Measurements from ENCODE around the gene IER5L. TPM values are rescaled to one million over a fixed set of nuclear protein-coding genes. Genes with fewer than 3 reads are reported as not detected.

The IER5L gene
- total and polyA plus RNA-seq, 12 donors, result 0.46 to 168 (median 18.6) TPM

DNA sequence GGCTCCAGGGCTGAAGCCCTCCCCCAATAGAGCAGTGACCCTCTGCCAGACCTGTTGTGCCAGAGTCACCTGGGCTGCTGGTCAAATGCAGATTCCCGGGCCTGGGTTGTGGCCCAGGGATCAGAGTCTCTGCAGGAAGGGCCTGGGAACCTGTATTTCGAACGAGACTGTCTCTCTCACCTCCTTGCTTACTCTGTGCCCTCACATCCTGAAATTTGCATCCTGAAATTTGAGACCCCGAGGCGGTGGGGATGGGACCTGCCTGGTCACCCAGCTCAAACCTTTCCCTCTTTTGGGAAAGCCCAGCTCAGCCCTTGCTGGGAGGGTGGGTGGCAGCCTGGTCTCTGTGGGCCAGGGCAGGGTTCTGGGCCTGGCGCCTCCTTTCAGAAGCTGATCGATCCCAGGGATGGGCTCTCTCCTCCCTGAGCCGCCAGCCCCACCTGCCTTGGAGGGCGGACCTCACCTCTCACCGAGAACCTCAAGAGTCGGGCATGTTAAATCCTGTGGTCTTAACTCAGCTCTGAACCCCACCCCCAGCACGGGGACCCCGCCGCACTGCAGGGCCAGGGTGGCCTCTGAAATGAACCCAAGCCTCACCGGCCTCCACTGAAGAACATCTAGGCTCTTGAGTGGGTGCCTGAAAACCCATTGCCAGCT lies 44.0 kb upstream of the IER5L start:
- H3K36me3 ChIP-seq (replicated peaks in 1 of 2), result no peaks in the 10 kb centered on the region
- H3K27ac ChIP-seq, result no peak overlapping the region
- TF ChIP-seq, protein P1, sequence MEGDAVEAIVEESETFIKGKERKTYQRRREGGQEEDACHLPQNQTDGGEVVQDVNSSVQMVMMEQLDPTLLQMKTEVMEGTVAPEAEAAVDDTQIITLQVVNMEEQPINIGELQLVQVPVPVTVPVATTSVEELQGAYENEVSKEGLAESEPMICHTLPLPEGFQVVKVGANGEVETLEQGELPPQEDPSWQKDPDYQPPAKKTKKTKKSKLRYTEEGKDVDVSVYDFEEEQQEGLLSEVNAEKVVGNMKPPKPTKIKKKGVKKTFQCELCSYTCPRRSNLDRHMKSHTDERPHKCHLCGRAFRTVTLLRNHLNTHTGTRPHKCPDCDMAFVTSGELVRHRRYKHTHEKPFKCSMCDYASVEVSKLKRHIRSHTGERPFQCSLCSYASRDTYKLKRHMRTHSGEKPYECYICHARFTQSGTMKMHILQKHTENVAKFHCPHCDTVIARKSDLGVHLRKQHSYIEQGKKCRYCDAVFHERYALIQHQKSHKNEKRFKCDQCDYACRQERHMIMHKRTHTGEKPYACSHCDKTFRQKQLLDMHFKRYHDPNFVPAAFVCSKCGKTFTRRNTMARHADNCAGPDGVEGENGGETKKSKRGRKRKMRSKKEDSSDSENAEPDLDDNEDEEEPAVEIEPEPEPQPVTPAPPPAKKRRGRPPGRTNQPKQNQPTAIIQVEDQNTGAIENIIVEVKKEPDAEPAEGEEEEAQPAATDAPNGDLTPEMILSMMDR (IDR thresholded peaks at IDR 0.05), result no peak
- no peak for TF ChIP-seq POLR2A (IDR thresholded peaks at IDR 0.05)
- no peak for DNase-seq
- H3K4me1 ChIP-seq (replicated peaks in 1 of 2), result peaks cover 4 to 5% of the 10 kb centered on the region in 2 donors
- no peaks in the 10 kb centered on the region for H3K27me3 ChIP-seq
- 78 to 88% (median 87%) methylated on average over 5 to 15 of the region's 15 CpGs for WGBS, 4 donors
- no peak overlapping the region for H3K4me3 ChIP-seq
- intact Hi-C loops (cut with DNase I), result loop anchor here in 1 of 2 donors (10.0 kb wide), 1 partner anchor 63 kb away; no protein-coding TSS in a partner anchor
- no peaks in the 10 kb centered on the region for H3K9me3 ChIP-seq (replicated peaks in 1 of 3)

DNA sequence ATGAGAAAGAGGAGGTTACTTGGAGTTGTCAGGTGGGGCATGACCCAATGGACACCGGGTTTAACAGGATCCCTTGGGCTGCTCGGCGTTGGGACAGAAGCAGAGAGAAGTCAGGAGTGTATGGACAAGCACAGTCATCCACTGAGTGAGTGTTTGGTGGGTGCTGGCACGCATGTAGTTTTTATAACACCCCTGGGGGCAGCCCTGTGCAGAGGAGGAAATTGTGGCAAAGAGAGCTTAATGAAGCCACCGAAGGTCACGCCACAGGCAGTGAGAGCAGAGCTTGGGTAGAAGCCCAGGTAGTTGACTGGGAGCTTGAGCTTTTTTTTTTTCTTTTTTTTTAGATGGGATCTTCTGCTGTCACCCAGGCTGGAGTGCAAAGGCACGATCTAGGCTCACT lies 43.2 kb upstream of the IER5L start:
- H3K27me3 ChIP-seq, result no peaks in the 10 kb centered on the region
- 61 to 83% (median 71%) methylated on average over 7 of the region's 7 CpGs for WGBS, 4 donors
- intact Hi-C loops (cut with DNase I), result loop anchor here in 1 of 2 donors (10.0 kb wide), 1 partner anchor 64 kb away; no protein-coding TSS in a partner anchor
- no peaks in the 10 kb centered on the region for H3K9me3 ChIP-seq (replicated peaks in 1 of 3)
- no peak overlapping the region for H3K4me3 ChIP-seq
- no peak for TF ChIP-seq POLR2A (IDR thresholded peaks at IDR 0.05)
- TF ChIP-seq, protein P1 (IDR thresholded peaks at IDR 0.05), result no peak
- H3K4me1 ChIP-seq (replicated peaks in 1 of 2), result peaks cover 4 to 5% of the 10 kb centered on the region in 2 donors
- DNase-seq, result peak in 4 of 7 donors; percentile 47 to 57 (median 54)
- no peak overlapping the region for H3K27ac ChIP-seq
- no peaks in the 10 kb centered on the region for H3K36me3 ChIP-seq (replicated peaks in 1 of 2)

DNA sequence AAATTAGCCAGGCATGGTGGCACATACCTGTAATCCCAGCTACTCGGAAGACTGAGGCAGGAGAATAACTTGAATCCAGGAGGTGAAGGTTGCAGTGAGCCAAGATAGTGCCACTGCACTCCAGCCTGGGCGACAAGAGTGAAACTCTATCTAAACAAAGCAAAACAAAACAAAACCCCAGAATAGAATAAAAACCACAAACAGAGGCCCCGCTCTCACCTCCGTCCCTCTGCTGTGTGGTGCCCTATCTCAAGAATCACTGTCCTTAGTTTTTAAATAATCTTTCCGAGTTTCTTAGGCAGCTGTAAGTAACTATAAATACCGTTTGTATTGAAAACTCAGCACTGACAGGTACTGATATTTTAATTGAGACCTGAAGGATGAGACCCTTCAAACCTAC lies 42.7 kb upstream of the IER5L start:
- no peak for DNase-seq
- Histone ChIP-seq H3K9me3 (replicated peaks in 1 of 3) (no peaks in the 10 kb centered on the region), H3K4me3 (no peak overlapping the region), H3K36me3 (replicated peaks in 1 of 2) (no peaks in the 10 kb centered on the region), H3K4me1 (replicated peaks in 1 of 2) (peaks cover 4 to 5% of the 10 kb centered on the region in 2 donors), H3K27me3 (no peaks in the 10 kb centered on the region), H3K27ac (no peak overlapping the region)
- intact Hi-C loops (cut with DNase I), result loop anchor here in 1 of 2 donors (10.0 kb wide), 1 partner anchor 64 kb away; no protein-coding TSS in a partner anchor
- TF ChIP-seq, protein P1 (IDR thresholded peaks at IDR 0.05), result no peak
- TF ChIP-seq POLR2A (IDR thresholded peaks at IDR 0.05), result no peak
- 85 to 95% (median 86%) methylated on average over 6 of the region's 6 CpGs for WGBS, 4 donors

DNA sequence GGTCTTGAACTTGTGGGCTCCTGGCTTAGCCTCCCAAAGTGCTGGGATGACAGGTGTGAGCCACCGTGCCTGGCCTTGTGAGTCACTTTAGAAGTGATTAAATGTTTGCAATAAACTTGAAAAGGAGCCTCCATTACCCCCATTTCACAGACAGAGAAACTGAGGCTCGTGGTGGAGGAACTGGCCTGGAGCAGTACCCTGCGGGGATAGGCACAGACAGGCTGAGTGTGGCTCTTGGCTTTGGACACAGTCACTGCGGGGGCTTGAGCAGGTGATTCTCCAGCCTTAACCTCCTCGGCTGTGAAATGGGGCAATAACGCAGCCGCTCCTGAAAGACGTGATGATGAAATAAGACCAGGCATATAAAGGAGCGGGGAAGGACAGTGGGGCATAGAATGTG lies 40.9 kb upstream of the IER5L start:
- no peak for TF ChIP-seq POLR2A (IDR thresholded peaks at IDR 0.05)
- TF ChIP-seq, protein P1 (IDR thresholded peaks at IDR 0.05), result no peak
- no peaks in the 10 kb centered on the region for H3K27me3 ChIP-seq
- H3K4me1 ChIP-seq (replicated peaks in 1 of 2), result peaks cover 4 to 5% of the 10 kb centered on the region in 2 donors
- no peak overlapping the region for H3K4me3 ChIP-seq
- H3K27ac ChIP-seq, result no peak overlapping the region
- 76 to 80% (median 77%) methylated on average over 9 of the region's 9 CpGs for WGBS, 4 donors
- H3K36me3 ChIP-seq (replicated peaks in 1 of 2), result no peaks in the 10 kb centered on the region
- no peak for DNase-seq
- H3K9me3 ChIP-seq (replicated peaks in 1 of 3), result no peaks in the 10 kb centered on the region
- intact Hi-C loops (cut with DNase I), result no loop called here
